Peyer's patch (tissue), 4 donors: ENCODE measurements around the gene ARL13B.

Experiments
- POLR2A ChIP-seq, 2 donors: fragments of 450-650 bp; IDR thresholded peaks; one replicate each; pipeline ENCODE4 v1.5.1; 2017; ENCODE audit warnings: antibody characterized with exemption in 2 of 2, mild to moderate bottlenecking in 2 of 2, moderate library complexity in 2 of 2
- TF ChIP-seq, protein P1 (sequence below), 6 experiments: fragments of 450-650 bp in 4 of 6; fragments of 200-600 bp in 2 of 6; sonication (generic) in 1 of 6; IDR thresholded peaks; one replicate each; pipeline ENCODE4 v1.5.1; 2017 to 2019; ENCODE audit warnings: antibody characterized with exemption in 6 of 6, mild to moderate bottlenecking in 3 of 6, moderate library complexity in 1 of 6

DNA sequence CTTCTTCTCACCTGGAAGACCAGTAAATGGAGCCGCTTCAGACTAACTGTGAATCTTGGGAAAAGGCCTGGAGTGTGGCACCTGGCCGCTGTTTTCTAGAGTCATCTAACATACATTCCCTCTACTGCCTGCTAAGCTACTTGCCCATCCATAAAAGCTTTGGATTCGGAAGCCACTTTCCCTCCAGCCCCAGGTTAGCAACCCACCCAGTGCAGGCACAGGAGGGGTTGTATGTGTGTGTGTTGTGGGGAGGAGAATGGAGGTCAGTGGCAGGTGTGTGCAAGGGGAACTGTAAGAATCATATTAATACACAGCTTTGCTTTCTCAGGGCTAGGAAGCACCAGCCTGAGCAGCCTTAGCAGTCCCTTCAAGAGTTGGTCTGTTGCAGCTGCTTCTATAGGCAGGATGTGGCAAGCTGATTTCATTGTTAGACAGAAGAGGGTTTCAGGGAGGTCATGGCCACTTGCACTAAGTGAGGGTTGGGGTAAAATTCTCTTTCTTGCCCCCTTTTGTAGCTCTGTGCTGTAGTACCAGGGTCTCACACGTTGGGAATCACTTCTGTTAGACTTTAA, 91.8 kb downstream of the ARL13B start:
- TF ChIP-seq, protein P1, sequence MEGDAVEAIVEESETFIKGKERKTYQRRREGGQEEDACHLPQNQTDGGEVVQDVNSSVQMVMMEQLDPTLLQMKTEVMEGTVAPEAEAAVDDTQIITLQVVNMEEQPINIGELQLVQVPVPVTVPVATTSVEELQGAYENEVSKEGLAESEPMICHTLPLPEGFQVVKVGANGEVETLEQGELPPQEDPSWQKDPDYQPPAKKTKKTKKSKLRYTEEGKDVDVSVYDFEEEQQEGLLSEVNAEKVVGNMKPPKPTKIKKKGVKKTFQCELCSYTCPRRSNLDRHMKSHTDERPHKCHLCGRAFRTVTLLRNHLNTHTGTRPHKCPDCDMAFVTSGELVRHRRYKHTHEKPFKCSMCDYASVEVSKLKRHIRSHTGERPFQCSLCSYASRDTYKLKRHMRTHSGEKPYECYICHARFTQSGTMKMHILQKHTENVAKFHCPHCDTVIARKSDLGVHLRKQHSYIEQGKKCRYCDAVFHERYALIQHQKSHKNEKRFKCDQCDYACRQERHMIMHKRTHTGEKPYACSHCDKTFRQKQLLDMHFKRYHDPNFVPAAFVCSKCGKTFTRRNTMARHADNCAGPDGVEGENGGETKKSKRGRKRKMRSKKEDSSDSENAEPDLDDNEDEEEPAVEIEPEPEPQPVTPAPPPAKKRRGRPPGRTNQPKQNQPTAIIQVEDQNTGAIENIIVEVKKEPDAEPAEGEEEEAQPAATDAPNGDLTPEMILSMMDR (IDR thresholded peaks at IDR 0.05): no peak
- TF ChIP-seq POLR2A (IDR thresholded peaks at IDR 0.05): no peak
